ENCODE measurements around the gene DYNLRB2.

Gene DYNLRB2

GRCh38 chr16:80564394-80564793 lies 23.6 kb downstream of the DYNLRB2 start:
- TF ChIP-seq CTCF (conservative IDR thresholded peaks at IDR 0.05) (no peak), ZFX (IDR thresholded peaks at IDR 0.05) (no peak)
- no peak overlapping the region for H3K27ac ChIP-seq

GRCh38 chr16:80569440-80570105 lies 28.8 kb downstream of the DYNLRB2 start:
- H3K27ac ChIP-seq = no peak overlapping the region
- TF ChIP-seq ZFX (IDR thresholded peaks at IDR 0.05) (no peak), CTCF (conservative IDR thresholded peaks at IDR 0.05) (no peak)

GRCh38 chr16:80570106-80570478 lies 29.3 kb downstream of the DYNLRB2 start:
- TF ChIP-seq ZFX (IDR thresholded peaks at IDR 0.05) (no peak), CTCF (conservative IDR thresholded peaks at IDR 0.05) (no peak)
- no peak overlapping the region for H3K27ac ChIP-seq

- TF ChIP-seq ZFX (IDR thresholded peaks at IDR 0.05) = no peak
- TF ChIP-seq CTCF (conservative IDR thresholded peaks at IDR 0.05) = no peak
- H3K27ac ChIP-seq = no peak overlapping the region
Observed at GRCh38 chr16:80573700-80574120, 32.9 kb downstream of the DYNLRB2 start.

GRCh38 chr16:80576343-80576912 lies 35.6 kb downstream of the DYNLRB2 start:
- TF ChIP-seq CTCF (conservative IDR thresholded peaks at IDR 0.05) (no peak), ZFX (IDR thresholded peaks at IDR 0.05) (no peak)
- no peak overlapping the region for H3K27ac ChIP-seq

- TF ChIP-seq ZFX (IDR thresholded peaks at IDR 0.05) = no peak
- TF ChIP-seq CTCF (conservative IDR thresholded peaks at IDR 0.05) = no peak
- H3K27ac ChIP-seq = no peak overlapping the region
Observed at GRCh38 chr16:80577485-80578280, 36.9 kb downstream of the DYNLRB2 start.
